B cell (primary cell): Measurements from ENCODE around the gene ERC2. TPM values are rescaled to one million over a fixed set of nuclear protein-coding genes. Genes with fewer than 3 reads are reported as not detected.

Source experiments
- ATAC-seq: fragments of 200-7000 bp; cut with Tn5 transposase; one replicate; pipeline ENCODE4 v1.10.0; 2021; ENCODE audit warnings: low read depth, mild to moderate bottlenecking, moderate number of reproducible peaks, moderate library complexity
- CTCF ChIA-PET: fragments of 350-600 bp; sonication (Branson Sonifier 250); formaldehyde crosslinking; loops from one replicate; lab custom pipeline; 2021; ENCODE audit warnings: antibody characterized with exemption, inconsistent platforms; lab: Charles Lee
- POLR2A ChIA-PET: fragments of 350-600 bp; sonication (Branson Sonifier 250); formaldehyde crosslinking; loops from one replicate; lab custom pipeline; 2021; ENCODE audit warnings: antibody characterized with exemption; lab: Charles Lee
- DNase-seq: peaks from one replicate; pipeline ENCODE4 v3.0.0; 2013
- H2AFZ ChIP-seq: 2 replicates; pipeline ENCODE4 v1.6.1; 2012; ENCODE audit warnings: mild to moderate bottlenecking, low read depth, low read length; ENCODE audit not compliant: insufficient read depth, poor library complexity, severe bottlenecking
- H3K27ac ChIP-seq, 2 donors: 1 replicate in 1 of 2; 2 replicates in 1 of 2; pipeline ENCODE4 v1.5.1; 2012 to 2013; ENCODE audit warnings: low read length in 2 of 2, mild to moderate bottlenecking in 2 of 2, moderate library complexity in 1 of 2
- H3K27me3 ChIP-seq, 4 experiments: fragments of 200-600 bp in 1 of 4; sonication (generic) in 1 of 4; replicated peaks in 1 of 4; 1 replicate in 2 of 4; 2 replicates in 2 of 4; pipeline versions ENCODE4 v1.6.1 to v1.7.0; 2013 to 2016; ENCODE audit warnings: low read length in 3 of 4, mild to moderate bottlenecking in 2 of 4, mixed read lengths in 1 of 4, moderate library complexity in 1 of 4; ENCODE audit not compliant: insufficient read depth in 4 of 4, control insufficient read depth in 3 of 4; ENCODE audit errors: control extremely low read depth in 1 of 4
- H3K36me3 ChIP-seq, 2 experiments: replicated peaks in 1 of 2; 1 replicate in 1 of 2; 2 replicates in 1 of 2; pipeline versions ENCODE4 v1.6.1 to v1.7.1; 2013; ENCODE audit warnings: low read length in 1 of 2; ENCODE audit not compliant: insufficient read depth in 2 of 2, control insufficient read depth in 1 of 2; ENCODE audit errors: control extremely low read depth in 1 of 2, extremely low read depth in 1 of 2
- H3K4me1 ChIP-seq, 2 donors: fragments of 200-600 bp in 1 of 2; sonication (generic) in 1 of 2; 1 replicate in 1 of 2; 2 replicates in 1 of 2; pipeline versions ENCODE4 v1.5.1 to v1.6.1; 2013 to 2017; ENCODE audit warnings: low read length in 2 of 2; ENCODE audit not compliant: control insufficient read depth in 2 of 2, insufficient read depth in 2 of 2
- H3K4me2 ChIP-seq: replicated peaks from 2 replicates; pipeline ENCODE3; 2012; ENCODE audit warnings: mild to moderate bottlenecking, low read depth, low read length; ENCODE audit not compliant: poor library complexity, severe bottlenecking
- H3K4me3 ChIP-seq, 5 experiments: fragments of 200-600 bp in 1 of 5; sonication (generic) in 1 of 5; 1 replicate in 3 of 5; 2 replicates in 2 of 5; pipeline versions ENCODE4 v1.5.1 to v1.7.0; 2011 to 2016; ENCODE audit warnings: low read length in 4 of 5, mild to moderate bottlenecking in 4 of 5, low read depth in 2 of 5, control low read depth in 1 of 5, moderate library complexity in 1 of 5; ENCODE audit not compliant: insufficient read depth in 1 of 5; ENCODE audit errors: control extremely low read depth in 1 of 5, extremely low read depth in 1 of 5
- H3K79me2 ChIP-seq: fragments of 200-600 bp; sonication (generic); one replicate; pipeline ENCODE4 v1.6.0; 2016; ENCODE audit warnings: low read length; ENCODE audit not compliant: control insufficient read depth, insufficient read depth
- H3K9ac ChIP-seq: fragments of 200-600 bp; sonication (generic); 2 replicates; pipeline ENCODE4 v1.6.1; 2017; ENCODE audit warnings: mild to moderate bottlenecking, low read length, moderate library complexity
- H3K9me3 ChIP-seq, 3 donors: one replicate each; pipeline versions ENCODE4 v1.6.1 to v1.7.1; 2013; ENCODE audit warnings: low read length in 2 of 3; ENCODE audit not compliant: control insufficient read depth in 2 of 3, insufficient read depth in 1 of 3; ENCODE audit errors: control extremely low read depth in 1 of 3
- H4K20me1 ChIP-seq: 2 replicates; pipeline ENCODE4 v1.6.0; 2012; ENCODE audit warnings: mild to moderate bottlenecking, low read length; ENCODE audit not compliant: insufficient read depth, control insufficient read depth, poor library complexity, severe bottlenecking
- H3K27ac Mint-ChIP-seq: one replicate; pipeline ENCODE4 v1.8.0; 2021; ENCODE audit warnings: mixed read lengths
- H3K27me3 Mint-ChIP-seq: one replicate; pipeline ENCODE4 v1.8.0; 2021; ENCODE audit warnings: mixed read lengths
- H3K4me1 Mint-ChIP-seq: one replicate; pipeline ENCODE4 v1.8.0; 2021; ENCODE audit warnings: mixed read lengths
- H3K4me3 Mint-ChIP-seq: one replicate; pipeline ENCODE4 v1.8.0; 2021; ENCODE audit warnings: mixed read lengths
- H3K9me3 Mint-ChIP-seq: one replicate; pipeline ENCODE4 v1.8.0; 2022; ENCODE audit warnings: mixed read lengths; ENCODE audit not compliant: insufficient read depth
- EZH2 ChIP-seq: IDR thresholded peaks from 2 replicates; pipeline ENCODE4 v1.6.1; 2012; ENCODE audit warnings: borderline replicate concordance, low read depth, mild to moderate bottlenecking, moderate library complexity, low read length; ENCODE audit not compliant: insufficient read depth, poor library complexity, severe bottlenecking
- WGBS: methylation state at CpG from one replicate; pipeline ENCODE4 v1.1.5; 2013; ENCODE audit warnings: missing lambda C conversion rate; ENCODE audit not compliant: insufficient coverage; 5-methylcytosine and 5-hydroxymethylcytosine counted together
- intact Hi-C: fragments of 100-400 bp; cut with micrococcal nuclease; formaldehyde crosslinking; loops from one replicate; pipeline ENCODE4 v1.10.0; 2022
- polyA plus RNA-seq: library from polyadenylated mRNA; depleted of rRNA; stranded (reverse); fragments of >200 nt; gene quantifications from 2 replicates; pipeline ENCODE4 v1.2.3, GENCODE V29; 2012
- total RNA-seq, 2 donors: library from RNA; stranded (reverse); fragments of 120-200 nt in 1 of 2; gene quantifications; 1 replicate in 1 of 2; 2 replicates in 1 of 2; pipeline versions ENCODE4 v1.2.3 to v1.2.4, GENCODE V29; 2013 to 2022
- TF ChIP-seq, protein P1 (sequence below): fragments of 200-600 bp; IDR thresholded peaks from one replicate; pipeline ENCODE4 v1.8.0; 2022; ENCODE audit warnings: antibody characterized with exemption, mild to moderate bottlenecking

The ERC2 gene
- total and polyA plus RNA-seq, 2 donors (not counting 1 experiment from before 2014, with no cell fraction given) = not detected

- Histone ChIP-seq H2AFZ (no peak overlapping the region), H3K79me2 (no peaks in the 10 kb centered on the region), H3K9me3 (no peaks in the 10 kb centered on the region), H3K9ac (no peak overlapping the region), H3K36me3 (no peaks in the 10 kb centered on the region), H3K27ac (no peak overlapping the region), H3K4me3 (no peak overlapping the region), H4K20me1 (no peaks in the 10 kb centered on the region), H3K4me1 (no peaks in the 10 kb centered on the region), H3K27me3 (no peaks in the 10 kb centered on the region), H3K4me2 (no peak overlapping the region)
- no peak for DNase-seq
- Mint-ChIP-seq H3K9me3 (no peaks in the 10 kb centered on the region), H3K27me3 (peaks cover 5% of the 10 kb centered on the region), H3K4me1 (no peaks in the 10 kb centered on the region), H3K4me3 (no peak overlapping the region), H3K27ac (no peak overlapping the region)
- intact Hi-C loops = no loop called here
- POLR2A ChIA-PET = no interaction called here
- WGBS = no CpG with 5 or more reads among the region's 2 CpGs
- ATAC-seq = no peak
- CTCF ChIA-PET = no interaction called here
- TF ChIP-seq, protein P1, sequence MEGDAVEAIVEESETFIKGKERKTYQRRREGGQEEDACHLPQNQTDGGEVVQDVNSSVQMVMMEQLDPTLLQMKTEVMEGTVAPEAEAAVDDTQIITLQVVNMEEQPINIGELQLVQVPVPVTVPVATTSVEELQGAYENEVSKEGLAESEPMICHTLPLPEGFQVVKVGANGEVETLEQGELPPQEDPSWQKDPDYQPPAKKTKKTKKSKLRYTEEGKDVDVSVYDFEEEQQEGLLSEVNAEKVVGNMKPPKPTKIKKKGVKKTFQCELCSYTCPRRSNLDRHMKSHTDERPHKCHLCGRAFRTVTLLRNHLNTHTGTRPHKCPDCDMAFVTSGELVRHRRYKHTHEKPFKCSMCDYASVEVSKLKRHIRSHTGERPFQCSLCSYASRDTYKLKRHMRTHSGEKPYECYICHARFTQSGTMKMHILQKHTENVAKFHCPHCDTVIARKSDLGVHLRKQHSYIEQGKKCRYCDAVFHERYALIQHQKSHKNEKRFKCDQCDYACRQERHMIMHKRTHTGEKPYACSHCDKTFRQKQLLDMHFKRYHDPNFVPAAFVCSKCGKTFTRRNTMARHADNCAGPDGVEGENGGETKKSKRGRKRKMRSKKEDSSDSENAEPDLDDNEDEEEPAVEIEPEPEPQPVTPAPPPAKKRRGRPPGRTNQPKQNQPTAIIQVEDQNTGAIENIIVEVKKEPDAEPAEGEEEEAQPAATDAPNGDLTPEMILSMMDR = no peak
- TF ChIP-seq EZH2 = no peak
Measured at GRCh38 chr3:56076746-56077145, 391.5 kb downstream of the ERC2 start.

DNA sequence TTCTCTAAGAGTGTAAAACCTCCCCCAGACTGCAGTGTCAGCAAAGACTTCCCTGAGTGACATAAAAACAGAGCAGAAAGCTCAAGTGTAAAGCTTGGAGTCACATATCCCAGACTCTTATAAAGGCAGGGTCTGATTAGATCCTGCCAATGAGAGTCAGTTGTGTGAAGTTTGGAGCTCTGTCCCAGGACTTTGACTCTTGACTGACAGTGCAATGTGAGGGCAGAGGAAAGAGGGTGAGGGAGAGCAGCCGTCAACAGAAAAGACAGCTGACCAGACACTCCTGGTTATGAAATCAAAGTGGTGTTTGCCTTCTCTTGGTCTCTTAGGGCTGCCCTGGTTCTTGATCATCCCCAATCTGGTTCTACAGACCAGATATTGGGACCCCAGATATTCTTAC, 393.2 kb downstream of the ERC2 start:
- no peaks in the 10 kb centered on the region for H3K9me3 ChIP-seq
- no peaks in the 10 kb centered on the region for H3K27me3 ChIP-seq
- H3K27ac Mint-ChIP-seq = no peak overlapping the region
- no peaks in the 10 kb centered on the region for H3K79me2 ChIP-seq
- H3K4me3 Mint-ChIP-seq = no peak overlapping the region
- H3K4me1 ChIP-seq = no peaks in the 10 kb centered on the region
- no peak overlapping the region for H3K9ac ChIP-seq
- H3K4me3 ChIP-seq = no peak overlapping the region
- no peaks in the 10 kb centered on the region for H3K27me3 Mint-ChIP-seq
- H3K27ac ChIP-seq = no peak overlapping the region
- H3K4me2 ChIP-seq = no peak overlapping the region
- POLR2A ChIA-PET = no interaction called here
- H3K4me1 Mint-ChIP-seq = no peaks in the 10 kb centered on the region
- H2AFZ ChIP-seq = no peak overlapping the region
- H4K20me1 ChIP-seq = no peaks in the 10 kb centered on the region
- H3K9me3 Mint-ChIP-seq = no peaks in the 10 kb centered on the region
- WGBS = 100% methylated on average over 1 of the region's 1 CpG
- TF ChIP-seq, protein P1 = no peak
- no peak for TF ChIP-seq EZH2
- intact Hi-C loops = no loop called here
- ATAC-seq (no peak), DNase-seq (no peak)
- no peaks in the 10 kb centered on the region for H3K36me3 ChIP-seq
- CTCF ChIA-PET = no interaction called here
